OCI-LY1 (cell line): ENCODE measurements around the gene SLC25A34.

Source experiments
- H2AFZ ChIP-seq: fragments of 200-600 bp; sonication (generic), shearing (Covaris generic); 2 replicates; pipeline ENCODE4 v1.6.0; 2014; ENCODE audit warnings: antibody characterized with exemption, mild to moderate bottlenecking, low read length
- H3F3A ChIP-seq: fragments of 200-600 bp; sonication (generic), shearing (Covaris generic); 2 replicates; pipeline ENCODE4 v1.6.0; 2014; ENCODE audit warnings: mild to moderate bottlenecking, antibody characterized with exemption, low read length, moderate library complexity; ENCODE audit not compliant: insufficient read depth
- H3K27ac ChIP-seq: fragments of 200-600 bp; sonication (generic); 2 replicates; pipeline ENCODE4 v1.5.1; 2014; ENCODE audit warnings: low read length, mixed run types, mild to moderate bottlenecking, low read depth; ENCODE audit not compliant: poor library complexity, severe bottlenecking
- H3K27me3 ChIP-seq: fragments of 200-600 bp; sonication (generic); 2 replicates; pipeline ENCODE4 v1.6.0; 2014; ENCODE audit warnings: antibody characterized with exemption, mild to moderate bottlenecking, low read length, moderate library complexity; ENCODE audit not compliant: insufficient read depth
- H3K36me3 ChIP-seq: fragments of 200-600 bp; sonication (generic); 2 replicates; pipeline ENCODE4 v1.6.1; 2014; ENCODE audit warnings: mild to moderate bottlenecking, antibody characterized with exemption, low read length, moderate library complexity, mixed read lengths; ENCODE audit not compliant: insufficient read depth
- H3K4me1 ChIP-seq: fragments of 200-600 bp; sonication (generic); 2 replicates; pipeline ENCODE4 v1.5.1; 2014; ENCODE audit warnings: mild to moderate bottlenecking, low read length, moderate library complexity; ENCODE audit not compliant: insufficient read depth, severe bottlenecking
- H3K4me2 ChIP-seq: fragments of 200-600 bp; sonication (generic), shearing (Covaris generic); 2 replicates; pipeline ENCODE4 v1.6.1; 2014; ENCODE audit warnings: low read length
- H3K4me3 ChIP-seq: fragments of 200-600 bp; sonication (generic); 2 replicates; pipeline ENCODE4 v1.5.1; 2014; ENCODE audit warnings: low read length, low read depth, mild to moderate bottlenecking, mixed read lengths; ENCODE audit not compliant: poor library complexity, severe bottlenecking
- H3K79me2 ChIP-seq: fragments of 200-600 bp; shearing (Covaris generic); 2 replicates; pipeline ENCODE4 v1.6.1; 2016; ENCODE audit warnings: mixed run types, low read length, mixed read lengths; ENCODE audit not compliant: insufficient read depth
- H3K9ac ChIP-seq: fragments of 200-600 bp; sonication (generic), shearing (Covaris generic); 2 replicates; pipeline ENCODE4 v1.6.1; 2014; ENCODE audit warnings: mild to moderate bottlenecking, low read length, mixed read lengths
- H3K9me2 ChIP-seq: fragments of 200-600 bp; sonication (generic), shearing (Covaris generic); 2 replicates; pipeline ENCODE4 v1.6.1; 2014; ENCODE audit warnings: low read depth, mild to moderate bottlenecking, low read length, mixed read lengths
- H3K9me3 ChIP-seq: fragments of 200-600 bp; shearing (Covaris generic); 2 replicates; pipeline ENCODE4 v1.6.1; 2014; ENCODE audit warnings: low read length, mixed read lengths
- H4K20me1 ChIP-seq: fragments of 200-600 bp; sonication (generic), shearing (Covaris generic); 2 replicates; pipeline ENCODE4 v1.6.0; 2016; ENCODE audit warnings: mild to moderate bottlenecking, low read length; ENCODE audit not compliant: insufficient read depth
- EZH2 ChIP-seq: fragments of 200-600 bp; sonication (generic), shearing (Covaris generic); IDR thresholded peaks from 2 replicates; pipeline ENCODE4 v1.8.0; 2017; ENCODE audit warnings: borderline replicate concordance, mixed run types, mild to moderate bottlenecking, antibody characterized with exemption, low read length, moderate library complexity, mixed read lengths
- TF ChIP-seq, protein P1 (sequence below): fragments of 200-600 bp; sonication (generic), shearing (Covaris generic); IDR thresholded peaks from 2 replicates; pipeline ENCODE4 v1.5.1; 2017; ENCODE audit warnings: mild to moderate bottlenecking, antibody characterized with exemption, low read length, moderate library complexity, mixed read lengths

Gene SLC25A34

GRCh38 chr1:15732686-15733081, 3.4 kb upstream of the SLC25A34 start:
- Histone ChIP-seq H3K9ac (no peak overlapping the region), H3K9me2 (no peaks in the 10 kb centered on the region), H3K27me3 (no peaks in the 10 kb centered on the region), H3K79me2 (no peaks in the 10 kb centered on the region), H2AFZ (no peak overlapping the region), H3K9me3 (no peaks in the 10 kb centered on the region), H3K36me3 (peaks cover 51% of the 10 kb centered on the region), H4K20me1 (no peaks in the 10 kb centered on the region), H3K4me1 (no peaks in the 10 kb centered on the region), H3K4me2 (no peak overlapping the region), H3F3A (no peaks in the 10 kb centered on the region), H3K27ac (no peak overlapping the region), H3K4me3 (no peak overlapping the region)
- TF ChIP-seq, protein P1, sequence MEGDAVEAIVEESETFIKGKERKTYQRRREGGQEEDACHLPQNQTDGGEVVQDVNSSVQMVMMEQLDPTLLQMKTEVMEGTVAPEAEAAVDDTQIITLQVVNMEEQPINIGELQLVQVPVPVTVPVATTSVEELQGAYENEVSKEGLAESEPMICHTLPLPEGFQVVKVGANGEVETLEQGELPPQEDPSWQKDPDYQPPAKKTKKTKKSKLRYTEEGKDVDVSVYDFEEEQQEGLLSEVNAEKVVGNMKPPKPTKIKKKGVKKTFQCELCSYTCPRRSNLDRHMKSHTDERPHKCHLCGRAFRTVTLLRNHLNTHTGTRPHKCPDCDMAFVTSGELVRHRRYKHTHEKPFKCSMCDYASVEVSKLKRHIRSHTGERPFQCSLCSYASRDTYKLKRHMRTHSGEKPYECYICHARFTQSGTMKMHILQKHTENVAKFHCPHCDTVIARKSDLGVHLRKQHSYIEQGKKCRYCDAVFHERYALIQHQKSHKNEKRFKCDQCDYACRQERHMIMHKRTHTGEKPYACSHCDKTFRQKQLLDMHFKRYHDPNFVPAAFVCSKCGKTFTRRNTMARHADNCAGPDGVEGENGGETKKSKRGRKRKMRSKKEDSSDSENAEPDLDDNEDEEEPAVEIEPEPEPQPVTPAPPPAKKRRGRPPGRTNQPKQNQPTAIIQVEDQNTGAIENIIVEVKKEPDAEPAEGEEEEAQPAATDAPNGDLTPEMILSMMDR: no peak
- no peak for TF ChIP-seq EZH2

DNA sequence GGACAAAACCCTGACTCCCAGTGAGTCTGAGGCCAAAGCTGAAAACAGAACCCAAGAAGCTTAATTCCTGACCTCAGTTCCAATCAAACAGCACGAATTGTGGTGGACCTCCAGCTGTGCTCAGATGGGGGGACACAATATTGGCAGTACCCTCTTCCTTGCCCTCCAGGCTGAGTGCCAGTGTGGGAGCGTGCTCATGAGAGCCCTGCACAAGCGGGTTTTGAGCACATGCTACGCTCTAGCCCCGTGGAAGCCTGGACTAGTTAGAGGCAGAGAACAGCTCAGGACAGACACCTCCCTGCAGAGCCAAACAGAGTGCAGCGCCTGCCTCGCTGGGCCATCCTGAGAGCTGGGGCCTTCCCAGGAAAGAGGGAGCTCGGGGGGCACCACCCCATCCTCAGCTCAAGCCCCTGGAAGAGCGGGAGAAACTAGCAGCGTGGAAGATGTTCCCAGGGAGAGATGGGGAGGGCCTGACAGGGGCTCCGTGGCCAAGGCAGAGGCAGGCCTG, 2.8 kb upstream of the SLC25A34 start:
- no peak overlapping the region for H2AFZ ChIP-seq
- no peak for TF ChIP-seq EZH2
- TF ChIP-seq, protein P1: no peak
- H3K4me2 ChIP-seq: no peak overlapping the region
- H3K4me3 ChIP-seq: no peak overlapping the region
- H3F3A ChIP-seq: no peaks in the 10 kb centered on the region
- no peaks in the 10 kb centered on the region for H3K9me2 ChIP-seq
- peaks cover 45% of the 10 kb centered on the region for H3K36me3 ChIP-seq
- H3K27me3 ChIP-seq: no peaks in the 10 kb centered on the region
- no peaks in the 10 kb centered on the region for H3K9me3 ChIP-seq
- H3K27ac ChIP-seq: no peak overlapping the region
- no peaks in the 10 kb centered on the region for H3K4me1 ChIP-seq
- no peaks in the 10 kb centered on the region for H4K20me1 ChIP-seq
- no peaks in the 10 kb centered on the region for H3K79me2 ChIP-seq
- H3K9ac ChIP-seq: no peak overlapping the region

GRCh38 chr1:15733726-15734226, 2.3 kb upstream of the SLC25A34 start:
- Histone ChIP-seq H3K4me3 (no peak overlapping the region), H3K9me2 (no peaks in the 10 kb centered on the region), H4K20me1 (no peaks in the 10 kb centered on the region), H3K9ac (no peak overlapping the region), H3F3A (no peaks in the 10 kb centered on the region), H2AFZ (no peak overlapping the region), H3K79me2 (no peaks in the 10 kb centered on the region), H3K9me3 (no peaks in the 10 kb centered on the region), H3K4me1 (no peaks in the 10 kb centered on the region), H3K27me3 (no peaks in the 10 kb centered on the region), H3K27ac (no peak overlapping the region), H3K36me3 (peaks cover 42% of the 10 kb centered on the region), H3K4me2 (no peak overlapping the region)
- TF ChIP-seq, protein P1: no peak
- TF ChIP-seq EZH2: no peak
